Measurements from ENCODE around the gene EGFR.
A peak's percentile ranks its signal among the peaks of the same experiment; 100 is the strongest.

EGFR gene

GRCh38 chr7:55170335-55171069 is 151.7 kb downstream of the EGFR start:
- no peak for DNase-seq (ENCODE audit: low spot score)
- no peak overlapping the region for H2BK12ac ChIP-seq (ENCODE audit: low read length)
- no peak overlapping the region for H3K27ac ChIP-seq (replicated peaks; ENCODE audit: low read length)
- H3K27me3 ChIP-seq (ENCODE audit: control insufficient read depth in 3 of 3, insufficient read depth in 3 of 3, low read depth in 1 of 3, low read length in 3 of 3): no peaks in the 10 kb centered on the region
- no peak overlapping the region for H2AK5ac ChIP-seq (ENCODE audit: low read depth, low read length)
- H2BK5ac ChIP-seq (ENCODE audit: low read length): no peak overlapping the region
- no peak overlapping the region for H2BK15ac ChIP-seq (ENCODE audit: low read length)
- peaks cover 0 to under 1% of the 10 kb centered on the region in 2 donors for H3K4me1 ChIP-seq (ENCODE audit: control insufficient read depth in 2 of 2, insufficient read depth in 1 of 2, low read depth in 1 of 2, low read length in 2 of 2)
- no peak overlapping the region for H2AFZ ChIP-seq (ENCODE audit: low read length)
- no CpG with 5 or more reads among the region's 11 CpGs for WGBS, 2 donors (ENCODE audit: extremely low coverage in 2 of 2, insufficient read length in 2 of 2, insufficient replicate concordance in 1 of 2)
- no peaks in the 10 kb centered on the region for H3K9me3 ChIP-seq (replicated peaks in 1 of 2; ENCODE audit: control insufficient read depth in 2 of 2, insufficient read depth in 1 of 2, low read depth in 1 of 2, low read length in 2 of 2)
- H4K8ac ChIP-seq (ENCODE audit: low read depth, low read length): no peak overlapping the region
- no peak overlapping the region for H3K4me2 ChIP-seq (ENCODE audit: insufficient read depth, low read length, poor library complexity, severe bottlenecking)
- peak overlapping the region; percentile 9 for H3K18ac ChIP-seq (ENCODE audit: low read length)
- H3K23ac ChIP-seq (ENCODE audit: low read depth, low read length, poor library complexity): peak overlapping the region; percentile 12
- no peak overlapping the region for H3K9ac ChIP-seq (ENCODE audit: low read depth, low read length, poor library complexity)
- no peaks in the 10 kb centered on the region for H3K79me1 ChIP-seq (ENCODE audit: low read depth, low read length)
- H3K4me3 ChIP-seq (ENCODE audit: low read length in 2 of 2): no peak overlapping the region
- H4K91ac ChIP-seq (ENCODE audit: low read depth, low read length, poor library complexity): no peak overlapping the region
- no peak overlapping the region for H2BK120ac ChIP-seq (ENCODE audit: low read depth, low read length)
- H3K14ac ChIP-seq (ENCODE audit: low read length): peak overlapping the region; percentile 78
- H3K36me3 ChIP-seq (replicated peaks in 1 of 2; ENCODE audit: control insufficient read depth in 2 of 2, insufficient read depth in 2 of 2, low read length in 2 of 2): peaks cover 3 to 50% of the 10 kb centered on the region in 2 donors
- H3K4ac ChIP-seq (ENCODE audit: low read length): no peak overlapping the region

GRCh38 chr7:55171157-55171556 is 152.3 kb downstream of the EGFR start:
- Histone ChIP-seq H3K36me3 (replicated peaks in 1 of 2; ENCODE audit: control insufficient read depth in 2 of 2, insufficient read depth in 2 of 2, low read length in 2 of 2) (peaks cover 3 to 51% of the 10 kb centered on the region in 2 donors), H2AFZ (ENCODE audit: low read length) (no peak overlapping the region), H3K27me3 (ENCODE audit: control insufficient read depth in 3 of 3, insufficient read depth in 3 of 3, low read depth in 1 of 3, low read length in 3 of 3) (no peaks in the 10 kb centered on the region), H3K9me3 (replicated peaks in 1 of 2; ENCODE audit: control insufficient read depth in 2 of 2, insufficient read depth in 1 of 2, low read depth in 1 of 2, low read length in 2 of 2) (no peaks in the 10 kb centered on the region), H3K9ac (ENCODE audit: low read depth, low read length, poor library complexity) (no peak overlapping the region), H3K18ac (ENCODE audit: low read length) (no peak overlapping the region), H3K4ac (ENCODE audit: low read length) (no peak overlapping the region), H3K4me1 (ENCODE audit: control insufficient read depth in 2 of 2, insufficient read depth in 1 of 2, low read depth in 1 of 2, low read length in 2 of 2) (no peaks in the 10 kb centered on the region), H4K8ac (ENCODE audit: low read depth, low read length) (no peak overlapping the region), H3K4me3 (ENCODE audit: low read length in 2 of 2) (no peak overlapping the region), H2BK12ac (ENCODE audit: low read length) (no peak overlapping the region), H2BK15ac (ENCODE audit: low read length) (no peak overlapping the region), H3K27ac (replicated peaks; ENCODE audit: low read length) (no peak overlapping the region), H3K14ac (ENCODE audit: low read length) (no peak overlapping the region), H3K23ac (ENCODE audit: low read depth, low read length, poor library complexity) (no peak overlapping the region), H2BK120ac (ENCODE audit: low read depth, low read length) (no peak overlapping the region), H2AK5ac (ENCODE audit: low read depth, low read length) (no peak overlapping the region), H3K79me1 (ENCODE audit: low read depth, low read length) (no peaks in the 10 kb centered on the region), H3K4me2 (ENCODE audit: insufficient read depth, low read length, poor library complexity, severe bottlenecking) (no peak overlapping the region), H2BK5ac (ENCODE audit: low read length) (no peak overlapping the region), H4K91ac (ENCODE audit: low read depth, low read length, poor library complexity) (no peak overlapping the region)
- no peak for DNase-seq (ENCODE audit: low spot score)
- no CpG with 5 or more reads among the region's 7 CpGs for WGBS, 2 donors (ENCODE audit: extremely low coverage in 2 of 2, insufficient read length in 2 of 2, insufficient replicate concordance in 1 of 2)

DNA sequence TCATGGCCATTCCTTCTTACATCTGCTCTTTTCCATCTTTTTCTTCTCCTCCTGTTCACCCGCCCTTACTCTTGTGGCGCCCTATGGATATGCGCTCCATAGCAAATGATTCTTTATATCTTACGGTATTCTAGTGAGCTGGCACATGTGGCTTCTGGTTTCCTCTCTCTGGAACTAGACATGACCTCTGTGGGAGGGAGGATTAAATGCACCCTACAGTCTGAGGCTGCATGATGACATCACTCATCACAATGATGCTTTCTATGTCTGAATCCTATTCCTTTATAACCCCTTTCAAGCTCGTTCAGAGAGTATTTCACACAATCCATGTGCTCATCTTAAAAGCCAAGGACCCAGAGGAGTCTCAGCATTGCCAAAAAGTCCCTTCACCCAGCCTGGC is 153.3 kb downstream of the EGFR start:
- no CpG with 5 or more reads among the region's 5 CpGs for WGBS, 2 donors (ENCODE audit: extremely low coverage in 2 of 2, insufficient read length in 2 of 2, insufficient replicate concordance in 1 of 2)
- no peak overlapping the region for H3K27ac ChIP-seq (replicated peaks; ENCODE audit: low read length)

GRCh38 chr7:55172881-55173609 is 154.2 kb downstream of the EGFR start:
- H2AK5ac ChIP-seq (ENCODE audit: low read depth, low read length): no peak overlapping the region
- no peak overlapping the region for H4K91ac ChIP-seq (ENCODE audit: low read depth, low read length, poor library complexity)
- no peaks in the 10 kb centered on the region for H3K27me3 ChIP-seq (ENCODE audit: control insufficient read depth in 3 of 3, insufficient read depth in 3 of 3, low read depth in 1 of 3, low read length in 3 of 3)
- no CpG with 5 or more reads among the region's 25 CpGs for WGBS, 2 donors (ENCODE audit: extremely low coverage in 2 of 2, insufficient read length in 2 of 2, insufficient replicate concordance in 1 of 2)
- H3K4me2 ChIP-seq (ENCODE audit: insufficient read depth, low read length, poor library complexity, severe bottlenecking): no peak overlapping the region
- no peaks in the 10 kb centered on the region for H3K79me1 ChIP-seq (ENCODE audit: low read depth, low read length)
- H3K9me3 ChIP-seq (replicated peaks in 1 of 2; ENCODE audit: control insufficient read depth in 2 of 2, insufficient read depth in 1 of 2, low read depth in 1 of 2, low read length in 2 of 2): no peaks in the 10 kb centered on the region
- no peak overlapping the region for H3K4ac ChIP-seq (ENCODE audit: low read length)
- no peak overlapping the region for H2BK120ac ChIP-seq (ENCODE audit: low read depth, low read length)
- peaks cover 3 to 49% of the 10 kb centered on the region in 2 donors for H3K36me3 ChIP-seq (replicated peaks in 1 of 2; ENCODE audit: control insufficient read depth in 2 of 2, insufficient read depth in 2 of 2, low read length in 2 of 2)
- H3K9ac ChIP-seq (ENCODE audit: low read depth, low read length, poor library complexity): no peak overlapping the region
- no peak overlapping the region for H2BK12ac ChIP-seq (ENCODE audit: low read length)
- H3K14ac ChIP-seq (ENCODE audit: low read length): no peak overlapping the region
- H2BK5ac ChIP-seq (ENCODE audit: low read length): peak overlapping the region; percentile 32
- no peak overlapping the region for H3K4me3 ChIP-seq (ENCODE audit: low read length in 2 of 2)
- H2AFZ ChIP-seq (ENCODE audit: low read length): no peak overlapping the region
- H3K23ac ChIP-seq (ENCODE audit: low read depth, low read length, poor library complexity): peak overlapping the region; percentile 32
- no peak overlapping the region for H3K27ac ChIP-seq (replicated peaks; ENCODE audit: low read length)
- no peak for DNase-seq (ENCODE audit: low spot score)
- no peak overlapping the region for H2BK15ac ChIP-seq (ENCODE audit: low read length)
- no peak overlapping the region for H3K18ac ChIP-seq (ENCODE audit: low read length)
- no peaks in the 10 kb centered on the region for H3K4me1 ChIP-seq (ENCODE audit: control insufficient read depth in 2 of 2, insufficient read depth in 1 of 2, low read depth in 1 of 2, low read length in 2 of 2)
- H4K8ac ChIP-seq (ENCODE audit: low read depth, low read length): no peak overlapping the region

More for the DNA sequence above, 153.3 kb downstream of the EGFR start:
- no peaks in the 10 kb centered on the region for H3K27me3 ChIP-seq (ENCODE audit: control insufficient read depth in 3 of 3, insufficient read depth in 3 of 3, low read depth in 1 of 3, low read length in 3 of 3)
- no peak overlapping the region for H3K14ac ChIP-seq (ENCODE audit: low read length)
- no peaks in the 10 kb centered on the region for H3K9me3 ChIP-seq (replicated peaks in 1 of 2; ENCODE audit: control insufficient read depth in 2 of 2, insufficient read depth in 1 of 2, low read depth in 1 of 2, low read length in 2 of 2)
- no peak overlapping the region for H2BK5ac ChIP-seq (ENCODE audit: low read length)
- H2BK12ac ChIP-seq (ENCODE audit: low read length): no peak overlapping the region
- no peaks in the 10 kb centered on the region for H3K4me1 ChIP-seq (ENCODE audit: control insufficient read depth in 2 of 2, insufficient read depth in 1 of 2, low read depth in 1 of 2, low read length in 2 of 2)
- H4K91ac ChIP-seq (ENCODE audit: low read depth, low read length, poor library complexity): no peak overlapping the region
- H3K4ac ChIP-seq (ENCODE audit: low read length): no peak overlapping the region
- H3K4me2 ChIP-seq (ENCODE audit: insufficient read depth, low read length, poor library complexity, severe bottlenecking): no peak overlapping the region
- H3K79me1 ChIP-seq (ENCODE audit: low read depth, low read length): no peaks in the 10 kb centered on the region
- no peak overlapping the region for H2AFZ ChIP-seq (ENCODE audit: low read length)
- no peak overlapping the region for H2BK15ac ChIP-seq (ENCODE audit: low read length)
- H3K23ac ChIP-seq (ENCODE audit: low read depth, low read length, poor library complexity): no peak overlapping the region
- no peak overlapping the region for H3K9ac ChIP-seq (ENCODE audit: low read depth, low read length, poor library complexity)
- DNase-seq (ENCODE audit: low spot score): no peak
- no peak overlapping the region for H4K8ac ChIP-seq (ENCODE audit: low read depth, low read length)
- no peak overlapping the region for H3K18ac ChIP-seq (ENCODE audit: low read length)
- no peak overlapping the region for H2BK120ac ChIP-seq (ENCODE audit: low read depth, low read length)
- peaks cover 3 to 49% of the 10 kb centered on the region in 2 donors for H3K36me3 ChIP-seq (replicated peaks in 1 of 2; ENCODE audit: control insufficient read depth in 2 of 2, insufficient read depth in 2 of 2, low read length in 2 of 2)
- no peak overlapping the region for H2AK5ac ChIP-seq (ENCODE audit: low read depth, low read length)
- H3K4me3 ChIP-seq (ENCODE audit: low read length in 2 of 2): no peak overlapping the region
